Head of caudate nucleus (tissue), 42 donors: ENCODE results near the gene KRTAP2-3.

Experiments
- DNase-seq, 42 donors: peaks; one replicate each; pipeline versions ENCODE4 v3.0.0 to v3.0.0-alpha.2; 2020 to 2021; ENCODE audit warnings: mixed read lengths in 7 of 42
- intact Hi-C: fragments of 100-400 bp; cut with DNase I; formaldehyde crosslinking; loops from one replicate; pipeline ENCODE4 v1.15.0; 2022

Gene KRTAP2-3

DNA sequence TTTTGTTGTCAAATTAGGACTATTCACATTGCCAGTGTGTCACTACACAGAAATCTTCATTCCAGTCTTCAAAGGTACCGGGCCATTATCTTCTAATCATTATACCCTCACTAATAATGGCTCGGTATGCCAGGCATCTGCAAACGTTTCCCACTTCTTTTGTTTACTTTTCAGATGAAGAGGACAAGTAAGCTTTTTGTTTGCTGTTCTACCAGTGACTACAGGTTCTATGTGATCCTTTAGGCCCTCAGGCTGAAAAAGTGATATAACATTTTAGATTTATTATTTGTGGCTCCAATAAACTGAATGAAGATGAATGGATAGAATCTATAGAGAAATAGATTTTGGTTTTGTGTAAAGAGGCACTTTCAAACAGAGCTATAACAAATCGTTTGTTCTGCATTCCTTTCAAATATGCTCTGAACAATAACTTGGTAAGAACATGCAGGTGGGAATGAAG is 50.6 kb downstream of the KRTAP2-3 start:
- DNase-seq = no peak
- intact Hi-C loops = no loop called here
